HepG2 (cell line): ENCODE results near the gene FUT3. TPM values are rescaled to one million over a fixed set of nuclear protein-coding genes. Genes with fewer than 3 reads are reported as not detected.

Source experiments
- AKAP8 ChIP-seq: sonication (generic); formaldehyde crosslinking; IDR thresholded peaks from 2 replicates; pipeline ENCODE4 v1.5.1; 2020; ENCODE audit warnings: mild to moderate bottlenecking, missing genetic modification reagents
- EZH2 ChIP-seq: conservative IDR thresholded peaks from 2 replicates; pipeline ENCODE4 v1.6.1; 2012; ENCODE audit warnings: mild to moderate bottlenecking, low read depth, low read length, moderate library complexity
- IKZF4 ChIP-seq: sonication (generic); formaldehyde crosslinking; IDR thresholded peaks from 2 replicates; pipeline ENCODE4 v1.5.1; 2020; ENCODE audit warnings: borderline replicate concordance, mild to moderate bottlenecking, low read depth, missing genetic modification reagents; ENCODE audit errors: not compliant biosample characterization
- MAX ChIP-seq: IDR thresholded peaks from 2 replicates; pipeline ENCODE4 v1.6.1; 2012; ENCODE audit warnings: inconsistent platforms
- MED1 ChIP-seq: sonication (generic); formaldehyde crosslinking; IDR thresholded peaks from 2 replicates; pipeline ENCODE4 v1.4.0; 2020; ENCODE audit warnings: missing genetic modification reagents
- POLR2G ChIP-seq: fragments of 200-400 bp; formaldehyde crosslinking; IDR thresholded peaks from 2 replicates; pipeline ENCODE4 v1.6.1; 2018; ENCODE audit warnings: mild to moderate bottlenecking, low read depth, low read length, moderate library complexity
- RBM39 ChIP-seq: fragments of 200-400 bp; formaldehyde crosslinking; IDR thresholded peaks from one replicate; pipeline ENCODE4 v1.6.1; 2018; ENCODE audit warnings: antibody characterized with exemption, mild to moderate bottlenecking, low read depth, low read length; ENCODE audit not compliant: poor library complexity, severe bottlenecking
- SALL1 ChIP-seq: sonication (generic); formaldehyde crosslinking; IDR thresholded peaks from 2 replicates; pipeline ENCODE4 v1.8.0; 2022; ENCODE audit warnings: mild to moderate bottlenecking, missing genetic modification reagents
- SMARCC2 ChIP-seq: fragments of 450-650 bp; IDR thresholded peaks from 2 replicates; pipeline ENCODE4 v1.6.1; 2017; ENCODE audit warnings: antibody characterized with exemption, mild to moderate bottlenecking
- SOX5 ChIP-seq: IDR thresholded peaks from 2 replicates; pipeline ENCODE4 v1.6.1; 2016; ENCODE audit warnings: borderline replicate concordance
- TARDBP ChIP-seq: sonication (generic); formaldehyde crosslinking; IDR thresholded peaks from 2 replicates; pipeline ENCODE4 v1.8.0; 2022; ENCODE audit warnings: mild to moderate bottlenecking, missing genetic modification reagents
- TCF7L2 ChIP-seq: IDR thresholded peaks from 2 replicates; pipeline ENCODE4 v1.6.1; 2011; ENCODE audit warnings: mild to moderate bottlenecking, low read depth, low read length, moderate library complexity
- TP53 ChIP-seq: sonication (generic); formaldehyde crosslinking; conservative IDR thresholded peaks from 2 replicates; pipeline ENCODE4 v1.4.0; 2020; ENCODE audit warnings: missing genetic modification reagents
- ZFP1 ChIP-seq: IDR thresholded peaks from 2 replicates; pipeline ENCODE4 v1.6.1; 2016
- ZNF10 ChIP-seq: sonication (generic); formaldehyde crosslinking; IDR thresholded peaks from 2 replicates; pipeline ENCODE4 v1.4.0; 2020; ENCODE audit warnings: mild to moderate bottlenecking, low read depth, missing genetic modification reagents, borderline replicate concordance
- ZNF230 ChIP-seq: sonication (generic); formaldehyde crosslinking; IDR thresholded peaks from 2 replicates; pipeline ENCODE4 v1.4.0; 2020; ENCODE audit warnings: mild to moderate bottlenecking, missing genetic modification reagents
- ZNF281 ChIP-seq: sonication (generic); formaldehyde crosslinking; IDR thresholded peaks from 2 replicates; pipeline ENCODE4 v1.4.0; 2020; ENCODE audit warnings: missing genetic modification reagents, borderline replicate concordance
- ZNF614 ChIP-seq: IDR thresholded peaks from 2 replicates; pipeline ENCODE4 v1.6.1; 2018; ENCODE audit warnings: missing biosample characterization, missing genetic modification reagents, inconsistent platforms, borderline replicate concordance
- ZNF770 ChIP-seq: sonication (generic); formaldehyde crosslinking; IDR thresholded peaks from 2 replicates; pipeline ENCODE4 v1.5.0; 2020; ENCODE audit warnings: mild to moderate bottlenecking, missing genetic modification reagents
- ZNF772 ChIP-seq: sonication (generic); formaldehyde crosslinking; IDR thresholded peaks from 2 replicates; pipeline ENCODE4 v1.5.0; 2020; ENCODE audit warnings: mild to moderate bottlenecking, missing genetic modification reagents
- ZSCAN12 ChIP-seq: sonication (generic); formaldehyde crosslinking; IDR thresholded peaks from 2 replicates; pipeline ENCODE4 v1.9.0; 2021; ENCODE audit warnings: mild to moderate bottlenecking, missing genetic modification reagents
- polyA plus RNA-seq, 8 experiments: library from polyadenylated mRNA; depleted of rRNA in 3 of 8; stranded (reverse) in 7 of 8; unstranded in 1 of 8; fragments of >200 nt; fragmentation: Illumina TruSeq in 4 of 8; extraction: Trizol in 4 of 8; gene quantifications; 2 replicates each; pipeline versions ENCODE4 v1.2.1 to v1.2.3, GENCODE V29; 2011 to 2016; ENCODE audit warnings: low read depth in 4 of 8, missing spikeins in 1 of 8, mixed read lengths in 1 of 8; ENCODE audit not compliant: insufficient read depth in 1 of 8
- total RNA-seq, 5 experiments: library from RNA; depleted of rRNA; stranded (reverse); fragments of >200 nt; fragmentation: Illumina TruSeq; extraction: Trizol; gene quantifications; 2 replicates each; pipeline ENCODE4 v1.2.3, GENCODE V29; 2016; ENCODE audit warnings: low read depth in 1 of 5
- TF ChIP-seq, protein P1 (sequence below), 2 experiments: fragments of 450-650 bp in 1 of 2; sonication (generic) in 1 of 2; formaldehyde crosslinking; IDR thresholded peaks; 2 replicates each; pipeline versions ENCODE4 v1.5.0 to v1.8.0; 2020 to 2022; ENCODE audit warnings: mild to moderate bottlenecking in 1 of 2, missing genetic modification reagents in 1 of 2
- TF ChIP-seq, protein P2 (sequence below): sonication (generic); formaldehyde crosslinking; conservative IDR thresholded peaks from 2 replicates; pipeline ENCODE4 v1.8.0; 2022; ENCODE audit warnings: mild to moderate bottlenecking, moderate library complexity, missing genetic modification reagents

The FUT3 gene
- total and polyA plus RNA-seq, 2 of the 13 experiments (the other 11 are each of a cell fraction or from before 2014, with no cell fraction given) = 0.53 to 1.1 TPM

GRCh38 chr19:5893296-5893903 lies 42.2 kb upstream of the FUT3 start (continued):
- no peak for TF ChIP-seq ZNF614 (CRISPR knock-in tag)
- no peak for TF ChIP-seq MED1 (CRISPR knock-in tag)
- no peak for TF ChIP-seq ZSCAN12 (CRISPR knock-in tag)
- TF ChIP-seq MAX = no peak
- peak; percentile 10; the same call in 1 of the 2 replicates for TF ChIP-seq ZNF770 (CRISPR knock-in tag)
- TF ChIP-seq RBM39 = no peak
- TF ChIP-seq, protein P1, sequence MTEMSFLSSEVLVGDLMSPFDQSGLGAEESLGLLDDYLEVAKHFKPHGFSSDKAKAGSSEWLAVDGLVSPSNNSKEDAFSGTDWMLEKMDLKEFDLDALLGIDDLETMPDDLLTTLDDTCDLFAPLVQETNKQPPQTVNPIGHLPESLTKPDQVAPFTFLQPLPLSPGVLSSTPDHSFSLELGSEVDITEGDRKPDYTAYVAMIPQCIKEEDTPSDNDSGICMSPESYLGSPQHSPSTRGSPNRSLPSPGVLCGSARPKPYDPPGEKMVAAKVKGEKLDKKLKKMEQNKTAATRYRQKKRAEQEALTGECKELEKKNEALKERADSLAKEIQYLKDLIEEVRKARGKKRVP (CRISPR knock-in tag; IDR thresholded peaks at IDR 0.05) = no peak
- no peak for TF ChIP-seq IKZF4
- no peak for TF ChIP-seq TCF7L2
- TF ChIP-seq AKAP8 (CRISPR knock-in tag) = 0 out of 2 replicates have a peak, but pooled peaks have one; percentile 45
- TF ChIP-seq ZNF230 (CRISPR knock-in tag) = no peak
- no peak for TF ChIP-seq ZNF772 (CRISPR knock-in tag)
- TF ChIP-seq ZNF281 (CRISPR knock-in tag) = no peak
- TF ChIP-seq TARDBP (CRISPR knock-in tag) = no peak
- no peak for TF ChIP-seq ZNF10 (CRISPR knock-in tag)
- no peak for TF ChIP-seq SMARCC2
- TF ChIP-seq POLR2G = 0 out of 2 replicates have a peak, but pooled peaks have one; percentile 13
- TF ChIP-seq, protein P2, sequence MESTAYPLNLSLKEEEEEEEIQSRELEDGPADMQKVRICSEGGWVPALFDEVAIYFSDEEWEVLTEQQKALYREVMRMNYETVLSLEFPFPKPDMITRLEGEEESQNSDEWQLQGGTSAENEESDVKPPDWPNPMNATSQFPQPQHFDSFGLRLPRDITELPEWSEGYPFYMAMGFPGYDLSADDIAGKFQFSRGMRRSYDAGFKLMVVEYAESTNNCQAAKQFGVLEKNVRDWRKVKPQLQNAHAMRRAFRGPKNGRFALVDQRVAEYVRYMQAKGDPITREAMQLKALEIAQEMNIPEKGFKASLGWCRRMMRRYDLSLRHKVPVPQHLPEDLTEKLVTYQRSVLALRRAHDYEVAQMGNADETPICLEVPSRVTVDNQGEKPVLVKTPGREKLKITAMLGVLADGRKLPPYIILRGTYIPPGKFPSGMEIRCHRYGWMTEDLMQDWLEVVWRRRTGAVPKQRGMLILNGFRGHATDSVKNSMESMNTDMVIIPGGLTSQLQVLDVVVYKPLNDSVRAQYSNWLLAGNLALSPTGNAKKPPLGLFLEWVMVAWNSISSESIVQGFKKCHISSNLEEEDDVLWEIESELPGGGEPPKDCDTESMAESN (CRISPR knock-in tag) = no peak
- no peak for TF ChIP-seq SALL1 (CRISPR knock-in tag)
- no peak for TF ChIP-seq ZFP1 (CRISPR knock-in tag)
- TF ChIP-seq SOX5 = no peak
- no peak for TF ChIP-seq TP53 (CRISPR knock-in tag)
- TF ChIP-seq EZH2 = no peak
